GM19351 (cell line): Measurements from ENCODE around the gene EXOC3L4.
A peak's percentile ranks its signal among the peaks of the same experiment; 100 is the strongest.
"Not testable (repeated sequence)": the region's sequence is repeated elsewhere in the genome, so short reads cannot be mapped to it uniquely, and the experiment has no call there.

Experiments
- ATAC-seq: cut with Tn5 transposase; IDR thresholded peaks from one replicate; pipeline ENCODE4 v1.9.1; 2021; ENCODE audit warnings: mild to moderate bottlenecking, moderate library complexity; ENCODE audit not compliant: unreplicated experiment

Gene EXOC3L4

DNA sequence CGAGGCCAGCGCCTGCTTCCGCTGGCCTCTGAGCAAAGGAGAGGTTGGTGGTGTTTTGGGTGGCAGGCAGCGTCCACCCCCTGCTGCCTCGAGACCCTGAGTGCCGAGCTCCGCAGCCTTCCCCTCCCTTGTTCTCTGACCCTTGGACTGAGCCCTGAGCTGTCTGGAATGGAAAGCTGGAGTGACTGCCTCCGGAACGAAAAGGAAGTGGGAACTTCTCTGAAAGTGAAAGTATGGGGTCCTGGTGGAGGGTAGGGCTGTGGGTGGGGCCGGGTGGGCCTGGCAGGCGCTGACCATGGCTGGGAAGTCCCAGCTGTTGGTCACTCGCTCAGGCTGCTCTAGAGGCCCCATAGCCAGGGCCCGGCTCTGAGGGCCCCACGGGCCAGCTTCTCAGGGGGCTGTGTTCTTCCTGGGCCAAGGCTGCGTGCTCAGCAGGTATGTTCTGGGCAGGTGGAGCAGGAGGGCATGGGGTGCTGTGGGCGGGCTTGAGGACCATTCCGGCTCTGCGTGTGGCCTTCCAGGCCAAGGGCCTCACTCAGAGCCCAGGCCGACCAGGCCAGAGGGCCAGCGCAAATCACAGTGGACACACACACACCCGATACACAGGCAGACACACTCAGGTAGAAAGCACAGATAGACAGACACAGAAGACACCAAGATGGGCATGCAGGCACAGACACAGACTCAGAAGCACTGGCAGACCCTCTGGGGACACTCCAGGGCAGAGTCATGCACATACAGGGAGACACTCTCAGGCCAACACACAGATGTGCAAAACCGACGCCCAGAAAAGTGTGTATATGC lies at the start of gene EXOC3L4:
EXOC3L4 (plus strand) TSS at position 320 of the 804 bp plus-strand sequence. CDS start 5,495 bp downstream, outside the sequence.
- ATAC-seq: no peak

DNA sequence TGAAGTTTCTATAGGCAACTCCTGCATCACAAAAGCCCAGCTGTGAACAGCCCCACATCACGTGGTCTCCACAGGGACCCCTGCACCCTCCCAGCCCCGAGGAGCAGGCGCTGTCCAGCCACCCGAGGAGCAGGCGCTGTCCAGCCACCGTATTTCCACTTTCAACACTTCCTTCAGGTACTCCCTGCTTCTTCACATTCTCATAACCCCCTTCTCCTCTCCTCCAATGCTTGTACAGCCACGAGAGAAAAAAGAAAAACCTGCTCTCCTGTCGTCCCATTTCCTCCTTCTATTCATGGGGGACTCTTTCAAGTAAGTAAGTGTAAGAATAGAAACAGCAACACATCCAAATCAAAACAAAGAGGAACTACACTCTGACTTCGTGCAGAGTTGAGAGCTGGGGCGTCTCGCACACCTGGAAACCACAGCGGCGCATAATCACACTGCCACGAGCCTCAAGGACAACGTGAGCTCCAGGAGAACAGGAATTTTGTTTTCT lies 49.1 kb upstream of the EXOC3L4 start:
- ATAC-seq: peak; percentile 65

DNA sequence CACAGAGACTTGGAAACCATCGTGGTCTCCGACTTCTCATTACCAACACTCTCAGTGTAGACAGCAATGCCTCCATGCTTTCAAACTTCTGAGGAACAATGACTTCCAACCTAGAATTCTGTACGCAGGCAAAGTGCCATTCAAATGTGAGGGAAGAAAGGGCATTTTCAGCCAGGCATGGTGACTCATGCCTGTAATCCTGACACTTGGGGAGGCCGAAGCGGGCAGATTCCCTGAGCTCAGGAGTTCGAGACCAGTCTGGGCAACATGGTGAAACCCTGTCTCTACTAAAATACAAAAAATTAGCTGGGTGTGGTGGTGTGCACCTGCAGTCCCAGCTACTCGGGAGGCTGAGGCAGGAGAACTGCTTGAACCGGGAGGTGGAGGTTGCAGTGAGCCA lies 47.1 kb upstream of the EXOC3L4 start:
- not testable (repeated sequence) for ATAC-seq

DNA sequence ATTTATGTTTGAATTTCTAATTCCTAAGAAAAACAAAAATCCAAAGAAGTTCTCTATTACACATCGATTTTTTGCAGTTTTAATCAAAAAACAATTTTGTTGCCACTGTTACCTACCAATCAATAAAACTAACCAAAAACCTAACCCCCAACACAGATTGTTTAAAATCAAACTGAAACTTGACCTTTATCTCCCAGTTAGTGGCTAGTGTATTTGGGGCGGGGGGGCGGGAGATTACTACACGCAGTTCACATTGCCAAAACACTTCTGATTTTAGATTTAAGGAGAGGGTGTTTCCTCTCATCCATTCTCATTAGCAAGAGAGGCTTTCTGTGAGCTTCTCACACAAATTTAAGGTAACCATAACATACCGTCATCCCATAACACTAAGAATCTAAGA lies 43.6 kb upstream of the EXOC3L4 start:
- ATAC-seq: no peak

DNA sequence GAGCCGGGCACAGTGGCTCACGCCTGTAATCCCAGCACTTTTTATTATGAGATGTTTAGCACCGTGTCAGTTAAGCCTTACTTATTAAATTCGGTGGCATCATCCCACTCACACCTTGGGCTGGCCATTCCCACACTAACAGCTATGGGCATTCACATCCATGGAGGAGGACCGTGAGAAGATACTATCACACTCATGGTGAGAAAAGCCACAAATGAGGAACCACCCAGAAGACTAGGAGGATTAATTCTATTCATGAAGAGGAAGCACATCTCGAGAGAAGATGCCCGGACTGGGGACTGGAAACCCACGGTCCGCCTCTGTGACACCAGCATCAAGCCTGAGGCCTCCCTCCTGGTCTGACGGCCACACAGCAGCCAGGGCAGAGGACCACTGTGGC lies 42.1 kb upstream of the EXOC3L4 start:
- ATAC-seq: no peak

DNA sequence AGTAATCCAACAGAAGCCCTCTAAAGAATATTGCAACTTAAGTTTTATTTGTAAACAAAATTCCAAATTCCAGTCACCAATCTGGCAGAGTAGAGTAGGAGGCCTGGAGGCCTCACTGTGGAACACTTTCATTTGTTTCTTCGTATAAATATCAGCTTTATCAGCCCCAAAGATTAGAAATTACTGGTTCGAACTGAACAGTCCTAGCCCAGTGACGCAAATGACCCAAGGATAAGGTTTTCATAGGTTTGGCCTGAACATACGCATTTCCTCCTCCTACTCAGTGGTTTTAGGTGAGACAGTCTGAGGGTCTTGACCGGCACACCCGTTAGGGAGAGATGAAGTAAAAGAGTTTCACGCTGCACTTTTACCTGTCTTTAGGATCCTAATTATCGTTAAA lies 38.8 kb upstream of the EXOC3L4 start:
- no peak for ATAC-seq

DNA sequence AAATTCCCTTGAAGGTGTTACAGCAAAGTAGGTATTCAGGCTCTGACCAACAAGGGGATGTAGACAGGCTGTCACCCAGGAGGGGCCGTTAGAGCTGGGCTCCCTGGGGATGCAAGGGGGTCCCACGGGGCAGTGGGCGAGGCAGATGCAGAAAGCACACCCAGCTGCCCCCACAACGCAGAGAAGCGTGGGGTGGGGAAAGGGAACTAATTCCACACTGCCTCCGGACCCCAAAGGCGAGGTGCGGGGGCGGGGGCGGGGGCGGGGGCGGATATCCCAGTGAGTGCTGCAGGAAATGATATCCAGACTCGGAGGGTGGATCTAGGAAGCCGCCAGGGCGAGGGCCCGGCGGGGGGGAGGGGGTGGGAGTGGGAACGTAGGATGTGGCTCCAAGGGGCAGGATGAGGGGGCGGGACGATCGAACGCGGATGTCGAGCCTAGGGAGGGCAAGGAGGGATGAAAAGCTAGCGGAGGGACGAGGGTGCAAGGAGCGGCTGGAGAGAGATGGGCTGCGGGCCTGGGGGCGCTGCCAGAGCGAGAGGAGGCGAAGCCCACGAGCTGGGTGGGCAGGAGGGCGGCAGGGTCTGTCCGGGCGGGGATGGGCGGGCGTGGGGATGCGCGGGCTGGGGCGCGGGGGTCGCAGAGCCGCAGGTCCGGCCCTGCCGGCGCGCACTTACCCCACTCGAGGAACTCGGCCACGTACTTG lies 38.0 kb upstream of the EXOC3L4 start:
- peak; percentile 1 for ATAC-seq

DNA sequence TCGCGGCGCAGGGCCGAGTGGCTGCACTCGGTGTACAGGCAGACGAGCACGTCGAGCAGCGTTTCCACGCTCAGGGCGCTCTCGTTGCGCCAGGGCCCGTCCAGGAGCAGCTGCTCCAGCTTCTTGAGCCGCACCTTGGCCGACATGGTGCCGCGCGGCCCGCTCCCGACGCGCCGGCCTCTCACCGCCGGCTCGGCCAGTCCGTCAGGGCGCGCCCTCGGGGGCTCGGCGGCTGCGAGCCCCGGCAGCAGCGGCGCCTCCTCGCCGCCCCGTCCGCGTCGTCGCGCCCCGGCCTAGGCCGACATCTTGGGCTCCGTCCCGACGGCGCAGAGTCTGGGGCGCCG lies 37.5 kb upstream of the EXOC3L4 start:
- peak; percentile 30 for ATAC-seq

DNA sequence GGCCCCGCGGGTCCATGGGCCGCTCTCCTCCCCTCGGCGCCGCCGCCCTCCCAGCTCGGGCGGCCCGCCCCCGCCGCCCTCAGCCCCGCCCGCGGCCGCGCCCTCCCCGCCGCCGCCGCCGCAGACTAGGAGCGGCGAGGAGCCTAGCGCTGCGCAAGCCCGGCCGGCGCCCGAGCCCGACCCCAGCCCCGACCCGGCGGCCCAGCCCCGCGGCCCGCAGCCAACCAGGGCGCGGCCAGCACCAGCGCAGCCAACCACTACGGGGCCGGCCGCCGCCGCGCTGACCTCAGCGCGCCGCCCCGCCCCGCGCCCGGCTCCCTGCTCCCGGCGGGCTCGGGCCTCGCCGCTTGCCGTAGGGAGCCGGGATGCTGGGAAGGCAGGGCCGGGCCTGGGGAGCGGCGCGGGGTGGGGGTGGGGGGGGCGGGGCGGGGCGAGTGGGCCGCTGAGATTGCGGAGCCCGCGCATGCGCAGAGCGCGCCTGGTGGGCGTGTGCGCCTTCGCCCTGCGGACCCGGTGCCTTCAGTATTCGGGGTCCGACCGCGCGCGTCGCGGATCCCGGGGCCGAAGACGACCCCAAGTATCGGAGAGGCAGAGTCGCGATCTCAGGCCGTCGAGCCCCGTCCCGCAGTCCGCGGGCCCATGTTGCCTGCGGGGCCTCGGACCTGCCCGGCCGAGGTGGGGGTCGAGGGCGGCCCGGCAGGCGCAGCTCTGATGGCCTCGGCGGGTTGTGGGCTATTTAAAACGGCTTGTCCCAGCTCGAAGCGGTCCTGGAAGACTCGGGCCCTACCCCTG lies 37.0 kb upstream of the EXOC3L4 start, which contains the start of gene CDC42BPB:
CDC42BPB (minus strand) TSS at position 178 of the 792 bp plus-strand sequence. CDS start 376 bp downstream, outside the sequence.
- ATAC-seq: peak; percentile 83

DNA sequence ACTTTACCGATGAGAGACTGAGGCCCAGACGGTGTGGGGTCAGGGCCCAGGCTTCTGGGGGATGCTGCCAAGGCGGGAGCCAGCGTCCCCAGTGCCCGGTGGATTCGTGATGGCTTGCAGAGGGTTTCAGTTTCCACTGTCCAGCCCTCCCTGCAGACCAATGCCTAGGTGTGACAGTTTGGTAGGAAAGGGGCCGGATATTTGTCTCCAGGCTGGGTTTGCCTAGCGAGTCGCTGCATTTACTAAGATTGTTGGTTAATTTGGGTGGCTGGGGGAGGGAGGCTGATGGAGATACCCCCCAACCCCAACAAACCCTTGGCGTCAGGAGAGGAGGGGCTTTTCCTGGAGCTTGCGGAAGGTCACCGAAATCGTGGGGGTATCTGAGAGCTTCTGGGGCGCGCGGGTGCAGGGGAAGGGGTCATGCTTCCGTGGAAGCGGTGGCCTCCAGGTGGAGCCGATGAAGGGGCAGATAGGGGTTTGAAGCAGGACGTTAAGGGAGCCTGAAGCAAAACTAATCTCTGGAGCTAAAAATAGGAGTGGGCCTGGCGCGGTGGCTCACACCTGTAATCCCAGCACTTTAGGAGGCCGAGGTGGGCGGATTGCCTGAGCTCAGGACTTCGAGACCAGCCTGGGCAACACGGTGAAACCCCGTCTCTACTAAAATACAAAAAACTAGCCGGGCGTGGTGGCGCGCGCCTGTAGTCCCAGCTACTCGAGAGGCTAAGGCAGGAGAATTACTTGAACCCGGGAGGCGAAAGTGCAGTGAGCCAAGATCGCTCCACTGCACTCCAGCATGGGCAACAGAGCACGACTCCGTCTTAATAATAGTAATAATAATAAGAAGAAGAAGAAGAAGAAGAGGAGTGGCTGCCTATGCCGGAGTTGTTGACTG lies 36.1 kb upstream of the EXOC3L4 start:
- ATAC-seq: peak; percentile 3

DNA sequence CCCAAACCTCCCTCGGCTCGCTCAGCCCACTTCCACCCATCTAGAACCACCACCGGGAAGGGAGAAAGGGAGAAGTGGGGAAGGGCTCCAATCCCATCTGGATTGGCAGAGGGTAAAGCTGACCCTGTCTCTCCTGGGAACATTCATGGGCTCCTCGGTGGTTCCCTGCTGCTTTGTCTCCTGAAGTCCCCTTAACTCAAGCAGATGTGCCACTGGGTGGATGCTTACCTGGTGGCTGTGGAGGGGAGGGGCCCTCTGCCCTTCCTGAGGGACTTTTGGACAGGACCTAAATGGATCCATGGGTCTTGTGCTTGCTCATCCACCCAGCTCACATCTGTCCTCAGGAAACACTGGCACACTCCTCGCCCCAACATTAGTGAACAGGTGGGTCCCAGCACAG lies 35.0 kb upstream of the EXOC3L4 start:
- no peak for ATAC-seq

DNA sequence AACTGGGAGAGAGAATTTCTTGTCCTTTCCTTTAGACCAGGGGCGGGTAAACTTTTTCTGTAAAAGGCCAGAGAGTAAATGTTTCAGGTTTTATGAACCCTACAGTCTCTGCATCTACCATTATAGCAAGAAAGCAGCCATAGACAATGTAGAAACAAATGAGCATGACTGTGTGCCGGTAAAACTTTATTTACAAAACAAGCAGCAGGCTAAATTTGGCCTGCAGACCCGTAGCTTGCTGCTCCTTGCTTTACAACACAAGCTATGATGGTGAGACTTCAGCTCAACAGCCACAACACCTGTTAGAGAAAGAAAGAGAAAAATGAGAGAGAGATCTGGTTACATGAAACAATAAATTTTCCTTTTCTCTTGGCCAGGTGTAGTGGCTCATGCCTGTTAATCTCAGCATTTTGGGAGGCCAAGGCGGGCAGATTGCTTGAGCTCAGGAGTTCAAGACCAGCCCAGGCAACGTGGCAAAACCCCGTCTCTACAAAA lies 33.0 kb upstream of the EXOC3L4 start:
- no peak for ATAC-seq

DNA sequence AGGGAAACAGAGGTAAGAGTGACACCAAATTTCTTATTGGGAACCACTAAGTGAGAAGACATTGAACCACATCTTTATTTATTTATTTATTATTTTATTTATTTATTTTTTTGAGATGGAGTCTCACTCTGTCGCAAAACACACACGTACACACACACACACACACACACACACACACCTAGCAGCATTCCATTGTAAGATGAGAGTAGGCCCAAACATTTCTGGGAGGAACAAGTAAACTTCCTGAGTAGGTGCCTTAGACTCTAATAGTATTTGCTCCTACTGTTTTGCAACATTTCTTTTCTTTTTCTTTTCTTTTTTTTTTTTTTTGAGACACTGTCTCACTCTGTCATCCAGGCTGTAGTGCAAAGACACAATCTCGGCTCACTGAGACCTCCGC lies 30.1 kb upstream of the EXOC3L4 start:
- no peak for ATAC-seq

DNA sequence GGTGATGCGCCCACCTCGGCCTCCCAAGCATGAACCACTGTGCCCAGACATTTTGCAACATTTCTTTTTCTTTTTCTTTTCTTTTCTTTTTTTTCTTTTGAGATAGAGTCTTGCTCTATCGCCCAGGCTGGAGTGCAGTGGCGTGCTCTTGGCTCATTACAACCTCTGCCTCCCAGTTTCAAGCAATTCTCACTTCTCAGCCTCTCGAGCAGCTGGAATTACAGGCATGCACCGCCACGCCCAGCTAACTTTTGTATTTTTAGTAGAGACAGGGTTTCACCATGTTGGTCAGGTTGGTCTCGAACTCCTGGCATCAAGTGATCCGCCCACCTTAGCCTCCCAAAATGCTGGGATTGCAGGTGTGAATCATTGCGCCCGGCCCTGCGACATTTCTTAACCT lies 29.5 kb upstream of the EXOC3L4 start:
- ATAC-seq: no peak

DNA sequence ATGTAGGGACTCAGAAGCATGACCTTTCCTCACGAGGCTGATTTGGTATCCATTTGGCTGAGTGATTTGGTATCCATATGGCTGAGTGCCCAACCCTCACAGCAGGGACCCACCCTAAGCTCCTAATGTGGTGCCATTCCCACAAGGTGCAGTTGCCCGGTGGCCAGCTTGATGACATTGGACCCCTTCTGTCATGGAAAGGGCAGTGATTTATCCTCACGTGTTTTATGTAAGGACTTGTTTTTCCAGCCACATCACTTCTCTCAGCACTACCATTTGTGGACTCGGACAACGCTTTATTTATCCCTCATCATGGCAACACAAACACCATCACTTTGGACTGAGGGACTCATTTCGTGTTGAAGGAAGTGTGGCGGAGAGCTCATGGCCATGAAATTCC lies 28.7 kb upstream of the EXOC3L4 start:
- no peak for ATAC-seq

DNA sequence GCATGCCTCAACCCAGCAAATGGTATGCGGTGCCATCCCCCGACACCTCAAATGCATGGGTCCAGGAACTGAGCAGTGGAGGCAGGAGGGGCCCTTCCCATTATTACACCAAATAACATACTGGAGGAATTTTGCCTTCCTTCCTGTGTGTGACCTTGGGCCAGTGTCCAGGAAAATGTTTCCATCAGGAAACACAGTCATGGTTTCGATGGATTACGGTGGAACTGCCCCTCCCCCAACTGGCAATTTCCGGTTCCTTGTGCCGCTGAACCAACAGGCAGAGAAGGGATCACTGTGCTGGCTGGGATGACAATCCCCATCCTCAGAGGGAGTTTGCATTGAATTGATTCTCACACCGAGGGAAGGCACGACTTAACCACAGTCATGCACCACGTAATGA lies 28.1 kb upstream of the EXOC3L4 start:
- ATAC-seq: no peak

DNA sequence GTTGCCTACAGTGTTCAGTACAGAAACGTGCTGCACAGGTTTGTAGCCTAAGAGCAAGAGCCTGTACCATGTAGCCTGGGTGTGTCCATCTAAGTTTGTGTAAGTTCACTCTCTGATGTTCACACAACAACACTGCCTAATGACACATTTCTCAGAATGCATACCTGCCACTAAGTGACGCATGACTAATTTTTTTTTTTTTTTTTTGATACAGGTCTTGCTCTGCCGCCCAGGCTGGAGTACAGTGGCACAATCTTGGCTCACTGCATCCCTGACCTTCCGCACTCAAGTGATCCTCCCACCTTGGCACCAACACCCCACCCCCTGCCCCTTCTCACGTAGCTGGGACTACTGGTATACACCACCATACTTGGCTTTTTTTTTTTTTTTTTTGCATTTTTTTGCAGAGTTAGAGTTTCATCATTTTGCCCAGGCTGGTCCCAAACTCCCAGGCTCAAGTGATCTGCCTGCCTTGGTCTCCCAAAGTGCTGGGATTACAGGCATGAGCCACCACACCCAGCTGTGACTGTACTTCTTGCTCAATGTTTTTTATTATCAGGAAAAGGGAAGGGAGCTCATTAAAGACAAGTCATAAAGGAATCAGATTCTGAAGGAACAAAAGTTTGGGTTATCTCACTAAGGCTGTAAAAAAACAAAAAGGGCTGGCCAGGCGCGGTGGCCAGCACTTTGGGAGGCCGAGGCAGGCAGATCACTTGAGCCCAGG lies 27.1 kb upstream of the EXOC3L4 start:
- ATAC-seq: no peak

DNA sequence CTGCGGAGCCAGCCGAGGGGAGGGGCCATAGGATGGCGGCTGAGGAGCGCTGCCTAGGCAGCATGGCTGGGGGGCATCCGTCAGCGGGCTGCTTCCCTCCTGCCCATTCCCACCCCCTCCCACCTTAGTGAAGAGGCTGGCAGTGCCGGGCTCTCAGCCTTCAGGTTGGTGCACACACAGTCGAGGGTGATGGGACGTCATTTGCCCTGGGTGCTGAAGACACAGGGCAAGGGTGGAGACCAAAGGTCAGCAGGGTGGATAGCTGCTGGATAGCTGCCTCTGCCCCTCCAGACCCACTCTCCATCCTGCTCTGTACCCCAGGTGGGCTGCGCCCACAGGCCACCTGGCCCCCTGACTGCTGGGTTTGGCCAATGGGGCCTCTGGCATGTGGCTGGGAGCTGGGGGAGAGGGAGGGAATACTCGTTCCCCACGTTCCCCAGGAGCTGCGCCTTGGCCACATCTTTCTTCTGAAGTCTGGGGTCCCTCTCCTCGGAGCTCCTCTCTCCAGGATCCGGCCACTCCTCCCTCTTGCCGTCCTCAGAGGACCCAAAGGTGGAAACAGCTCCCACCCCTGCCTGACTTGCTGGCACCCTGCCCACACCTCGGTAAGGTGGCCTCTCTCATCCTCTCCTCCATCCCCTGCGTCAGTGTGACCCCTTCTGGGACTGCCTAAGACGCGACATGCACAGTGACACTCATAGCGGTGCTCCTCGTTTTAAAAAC lies 26.0 kb upstream of the EXOC3L4 start:
- ATAC-seq: no peak
